A549 treated with Mapracorat at 1 μM for 4 hours (cell line): Measurements from ENCODE around the gene CBLC. TPM values are rescaled to one million over a fixed set of nuclear protein-coding genes. Genes with fewer than 3 reads are reported as not detected.

Experiments used
- total RNA-seq: library from RNA; stranded (reverse); fragments of 200-300 nt; extraction: Qiagen RNA extraction; gene quantifications from 5 replicates; pipeline ENCODE4 v1.2.3, GENCODE V29; 2022

The CBLC gene
- total RNA-seq = not detected in 5 replicates

GRCh38 chr19:44777715-44778347, at the start of gene CBLC:
Gene CBLC (plus strand): TSS chr19:44777890. CDS start chr19:44777932, 42 bp downstream.

GRCh38 chr19:44748426-44749254, 29.1 kb upstream of the CBLC start, which contains the start of gene BCL3:
Gene BCL3 (plus strand): TSS chr19:44748708. CDS start chr19:44748791, 83 bp downstream.

DNA sequence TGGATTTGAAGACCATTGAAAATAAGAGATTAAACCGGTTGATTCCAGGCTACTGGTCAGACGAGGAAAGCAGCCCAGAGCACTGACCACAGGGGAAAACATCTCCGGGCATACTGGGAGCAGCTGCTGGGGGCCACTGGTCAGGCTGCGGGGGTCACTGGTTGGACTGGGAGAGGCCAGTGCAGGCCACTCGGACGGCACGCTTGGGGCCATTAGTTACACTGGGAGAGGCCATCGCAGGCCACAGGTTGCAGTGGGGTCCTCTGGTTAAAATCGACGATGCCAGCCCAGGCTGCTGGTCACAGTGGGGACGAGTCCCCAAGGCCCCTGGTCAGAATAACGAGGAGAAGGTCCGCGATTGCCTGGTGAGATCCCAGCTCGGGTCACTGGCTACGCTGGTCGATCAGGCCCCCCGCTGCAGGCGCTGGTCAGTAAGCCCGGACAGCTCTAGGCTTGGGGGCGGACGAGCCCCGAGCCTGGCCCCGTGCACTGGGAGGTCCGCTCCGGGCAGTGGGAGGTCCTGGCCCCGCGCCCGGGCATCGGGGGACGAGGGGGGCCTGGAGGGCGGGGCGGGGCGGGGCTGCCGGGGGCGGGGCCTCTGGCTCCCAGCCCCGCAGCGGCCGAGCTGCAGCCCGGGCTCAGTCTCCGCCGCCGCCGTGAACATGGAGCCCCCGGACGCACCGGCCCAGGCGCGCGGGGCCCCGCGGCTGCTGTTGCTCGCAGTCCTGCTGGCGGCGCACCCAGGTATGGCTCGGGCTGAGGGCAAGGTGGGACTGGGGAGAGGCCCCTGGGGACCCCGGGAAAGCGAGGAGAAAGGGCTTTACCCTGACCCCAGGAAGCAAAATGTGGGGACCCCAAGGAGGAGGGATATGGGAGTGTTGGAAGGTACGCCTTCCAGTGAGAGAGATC, 31.0 kb downstream of the CBLC start, which contains the start of gene BCAM:
Gene BCAM (plus strand): TSS at position 641 of the 909 bp plus-strand sequence. CDS start 22 bp downstream, at position 663.

DNA sequence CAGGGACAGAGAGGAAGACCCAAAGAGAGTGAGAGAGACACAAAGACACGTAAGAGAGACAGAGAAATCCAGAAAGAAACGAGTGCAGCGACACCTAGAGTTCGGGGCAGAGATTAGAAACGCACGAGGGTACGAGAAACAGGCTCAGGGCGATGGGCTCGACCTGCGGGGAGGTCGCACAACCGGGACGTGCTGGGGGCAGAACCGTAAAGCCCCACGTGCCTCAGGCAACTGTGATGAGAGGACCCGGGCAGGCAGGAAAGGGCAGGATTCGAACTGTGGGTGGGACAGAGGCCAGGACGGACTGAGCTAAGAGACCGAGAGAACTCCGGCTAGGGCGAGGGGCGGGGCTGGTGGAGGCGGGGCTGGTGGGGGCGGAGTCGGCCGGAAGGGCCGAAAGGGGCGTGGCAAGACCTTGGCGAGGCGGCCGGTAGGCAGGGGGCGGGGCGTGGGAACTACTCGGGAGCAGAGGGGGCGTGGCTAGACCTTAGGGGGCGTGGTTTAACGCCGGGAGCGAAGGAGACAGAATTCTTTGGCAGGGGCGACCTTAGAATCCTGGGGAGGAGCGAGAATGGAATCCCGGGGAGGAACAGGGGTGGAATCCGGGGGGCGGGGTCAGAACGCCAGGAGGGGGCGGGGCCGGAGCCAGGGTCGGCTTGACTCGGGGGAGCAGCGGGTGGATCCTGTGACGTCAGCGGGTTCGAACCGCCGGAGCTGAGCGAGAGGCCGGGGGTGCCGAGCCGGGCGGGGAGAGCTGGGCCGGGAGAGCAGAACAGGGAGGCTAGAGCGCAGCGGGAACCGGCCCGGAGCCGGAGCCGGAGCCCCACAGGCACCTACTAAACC, 68.1 kb downstream of the CBLC start, which contains the start of gene NECTIN2:
Gene NECTIN2 (plus strand): TSS at position 686 of the 843 bp plus-strand sequence. CDS start 229 bp downstream, outside the sequence.

Other genes with a start within 250 kb of the CBLC start
- gene CEACAM20, start 248.2 kb upstream of the CBLC start, total RNA-seq = not detected in 5 replicates
- 0.19 to 0.66 TPM (median 0.43 TPM) in 5 replicates for gene IGSF23, start 164.3 kb upstream of the CBLC start, total RNA-seq
- 104 to 117 TPM (median 109 TPM) in 5 replicates for gene PVR, start 134.0 kb upstream of the CBLC start, total RNA-seq
- gene CEACAM19, start 106.4 kb upstream of the CBLC start, total RNA-seq = 7.1 to 12.3 TPM (median 9.3 TPM) in 5 replicates
- 0.17 to 0.18 TPM in 2 of 5 replicates, not detected in the others for gene CEACAM16, start 78.7 kb upstream of the CBLC start, total RNA-seq
- 36.2 to 64.0 TPM (median 57.4 TPM) in 5 replicates for gene BCL3, start 29.2 kb upstream of the CBLC start, total RNA-seq
- 63.9 to 86.4 TPM (median 82.4 TPM) in 5 replicates for gene BCAM, start 31.2 kb downstream of the CBLC start, total RNA-seq
- 69.8 to 82.6 TPM (median 77.9 TPM) in 5 replicates for gene NECTIN2, start 68.4 kb downstream of the CBLC start, total RNA-seq
- 188 to 263 TPM (median 237 TPM) in 5 replicates for gene TOMM40, start 113.4 kb downstream of the CBLC start, total RNA-seq
- 10.9 to 22.2 TPM (median 15.7 TPM) in 5 replicates for gene APOE, start 127.9 kb downstream of the CBLC start, total RNA-seq
- 98.6 to 128 TPM (median 113 TPM) in 5 replicates for gene APOC1, start 136.7 kb downstream of the CBLC start, total RNA-seq
- gene APOC4, start 164.3 kb downstream of the CBLC start, total RNA-seq = not detected in 5 replicates
- not detected in 5 replicates for gene APOC2, start 168.2 kb downstream of the CBLC start, total RNA-seq
- gene CLPTM1, start 177.5 kb downstream of the CBLC start, total RNA-seq = 136 to 197 TPM (median 165 TPM) in 5 replicates
- gene RELB, start 223.6 kb downstream of the CBLC start, total RNA-seq = 23.9 to 46.8 TPM (median 41.0 TPM) in 5 replicates